ENCODE results near the gene U2AF1L4. TPM values are rescaled to one million over a fixed set of nuclear protein-coding genes. Genes with fewer than 3 reads are reported as not detected.

Gene U2AF1L4
- total RNA-seq, 2 donors from 2014 or later = 26.2 to 83.4 TPM

GRCh38 chr19:35719402-35720162, 25.6 kb downstream of the U2AF1L4 start:
- TF ChIP-seq CTCF (IDR thresholded peaks at IDR 0.05) = no peak
- TF ChIP-seq POLR2A (IDR thresholded peaks at IDR 0.05) = no peak
- ATAC-seq (no peak), DNase-seq (no peak)
- WGBS, 2 donors = 73 to 77% methylated on average over 21 to 32 of the region's 32 CpGs
- Histone ChIP-seq H3K4me1 (peaks cover 34% of the 10 kb centered on the region), H3K27me3 (no peaks in the 10 kb centered on the region), H3K4me3 (no peak overlapping the region), H3K27ac (no peak overlapping the region), H3K9me3 (no peaks in the 10 kb centered on the region), H3K36me3 (replicated peaks in 1 of 2; ENCODE audit: insufficient read depth in 1 of 2, low read depth in 2 of 2) (peaks cover 13 to 18% of the 10 kb centered on the region in 2 donors)
- intact Hi-C loops (cut with DNase I) = loop anchor here (10.0 kb wide), 1 partner anchor 165 kb away; no protein-coding TSS in a partner anchor

- peaks cover 34% of the 10 kb centered on the region for H3K4me1 ChIP-seq
- 1 to 3% methylated on average over 14 to 42 of the region's 42 CpGs for WGBS, 2 donors
- intact Hi-C loops (cut with DNase I) = loop anchor here (10.0 kb wide), 1 partner anchor 164 kb away; no protein-coding TSS in a partner anchor
- TF ChIP-seq CTCF (IDR thresholded peaks at IDR 0.05) (no peak), POLR2A (IDR thresholded peaks at IDR 0.05) (peak in 1 of 3 donors; percentile 36)
- ATAC-seq (no peak), DNase-seq (peak; percentile 55 to 63 (median 58))
- H3K27ac ChIP-seq = peak overlapping the region; percentile 62 to 90 (median 80)
- H3K27me3 ChIP-seq = no peaks in the 10 kb centered on the region
- no peaks in the 10 kb centered on the region for H3K9me3 ChIP-seq
- peak overlapping the region; percentile 45 to 88 for H3K4me3 ChIP-seq
- H3K36me3 ChIP-seq (replicated peaks in 1 of 2; ENCODE audit: insufficient read depth in 1 of 2, low read depth in 2 of 2) = peaks cover 4 to 12% of the 10 kb centered on the region in 2 donors
Measured at GRCh38 chr19:35718345-35719041, 26.7 kb downstream of the U2AF1L4 start.

- H3K27ac ChIP-seq = peak within 1 kb of the TSS; percentile 68 to 91 (median 88)
- H3K4me3 ChIP-seq = peak within 1 kb of the TSS; percentile 45 to 88
- 1% methylated on average over 30 of the region's 109 CpGs; no CpG with 5 or more reads in 1 of the 2 donors for WGBS, 2 donors
- peaks cover 4 to 5% of the 10 kb centered on the region in 2 donors for H3K36me3 ChIP-seq (replicated peaks in 1 of 2; ENCODE audit: insufficient read depth in 1 of 2, low read depth in 2 of 2)
- H3K4me1 ChIP-seq = peaks cover 34% of the 10 kb centered on the region
- no peaks in the 10 kb centered on the region for H3K9me3 ChIP-seq
- peak; percentile 74 for ATAC-seq
- intact Hi-C loops (cut with DNase I) = loop anchor here (10.0 kb wide), 1 partner anchor 163 kb away; no protein-coding TSS in a partner anchor
- TF ChIP-seq POLR2A (IDR thresholded peaks at IDR 0.05) (no peak), CTCF (IDR thresholded peaks at IDR 0.05) (peak in 1 of 7 experiments; percentile 22)
- no peaks in the 10 kb centered on the region for H3K27me3 ChIP-seq
- DNase-seq = no peak
Measured at GRCh38 chr19:35717665-35718344, 27.4 kb downstream of the U2AF1L4 start, which contains the start of gene KMT2B. TSS of gene KMT2B (plus strand) at chr19:35718003. CDS start at chr19:35718019, 16 bp downstream.

GRCh38 chr19:35716801-35717664, 28.2 kb downstream of the U2AF1L4 start:
- peak overlapping the region; percentile 26 to 50 for H3K4me3 ChIP-seq
- H3K27ac ChIP-seq = peak overlapping the region; percentile 68 to 91 (median 88)
- no peaks in the 10 kb centered on the region for H3K9me3 ChIP-seq
- WGBS, 2 donors = 0% methylated on average over 10 to 74 of the region's 77 CpGs
- DNase-seq (peak; percentile 96 to 98 (median 98)), ATAC-seq (peak; percentile 89)
- H3K4me1 ChIP-seq = peaks cover 34% of the 10 kb centered on the region
- intact Hi-C loops (cut with DNase I) = loop anchor here (10.0 kb wide), 1 partner anchor 162 kb away; no protein-coding TSS in a partner anchor
- H3K36me3 ChIP-seq (replicated peaks in 1 of 2; ENCODE audit: insufficient read depth in 1 of 2, low read depth in 2 of 2) = peaks cover 2 to 4% of the 10 kb centered on the region in 2 donors
- TF ChIP-seq POLR2A (IDR thresholded peaks at IDR 0.05) = peak in 1 of 3 donors; percentile 25
- TF ChIP-seq CTCF (IDR thresholded peaks at IDR 0.05) = peak; percentile 85 to 99 (median 93)
- no peaks in the 10 kb centered on the region for H3K27me3 ChIP-seq

Data from body of pancreas (tissue), 4 donors.